Testis (tissue), 2 donors: ENCODE results near the gene ZSWIM5.

Experiments used
- POLR2A ChIP-seq: fragments of 450-650 bp; IDR thresholded peaks from one replicate; pipeline ENCODE4 v1.6.1; 2017; ENCODE audit warnings: antibody characterized with exemption, mild to moderate bottlenecking, moderate library complexity
- TF ChIP-seq, protein P1 (sequence below), 3 experiments: fragments of 450-650 bp in 2 of 3; fragments of 200-600 bp in 1 of 3; sonication (generic) in 1 of 3; IDR thresholded peaks; one replicate each; pipeline ENCODE4 v1.5.1; 2016 to 2019; ENCODE audit warnings: antibody characterized with exemption in 3 of 3, mild to moderate bottlenecking in 2 of 3, moderate library complexity in 1 of 3

DNA sequence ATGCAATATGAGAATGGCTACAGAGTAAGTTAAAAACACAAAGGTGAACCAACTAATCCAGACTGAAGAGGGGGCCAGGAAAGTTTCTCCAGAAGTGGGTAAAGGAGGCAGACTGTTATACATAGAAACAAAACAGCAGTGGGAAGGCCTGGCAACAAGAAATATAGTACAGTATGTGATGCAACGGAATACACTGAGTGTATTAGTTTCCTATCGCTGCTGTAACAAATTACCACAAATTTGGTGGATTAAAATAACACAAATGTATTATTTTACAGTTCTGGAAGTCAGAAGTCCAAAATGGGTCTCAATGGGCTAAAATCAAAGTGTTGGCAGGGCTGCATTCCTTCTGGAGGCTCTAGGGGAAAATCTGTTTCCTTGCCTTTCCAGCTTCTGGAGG is 95.2 kb downstream of the ZSWIM5 start:
- no peak for TF ChIP-seq POLR2A
- TF ChIP-seq, protein P1, sequence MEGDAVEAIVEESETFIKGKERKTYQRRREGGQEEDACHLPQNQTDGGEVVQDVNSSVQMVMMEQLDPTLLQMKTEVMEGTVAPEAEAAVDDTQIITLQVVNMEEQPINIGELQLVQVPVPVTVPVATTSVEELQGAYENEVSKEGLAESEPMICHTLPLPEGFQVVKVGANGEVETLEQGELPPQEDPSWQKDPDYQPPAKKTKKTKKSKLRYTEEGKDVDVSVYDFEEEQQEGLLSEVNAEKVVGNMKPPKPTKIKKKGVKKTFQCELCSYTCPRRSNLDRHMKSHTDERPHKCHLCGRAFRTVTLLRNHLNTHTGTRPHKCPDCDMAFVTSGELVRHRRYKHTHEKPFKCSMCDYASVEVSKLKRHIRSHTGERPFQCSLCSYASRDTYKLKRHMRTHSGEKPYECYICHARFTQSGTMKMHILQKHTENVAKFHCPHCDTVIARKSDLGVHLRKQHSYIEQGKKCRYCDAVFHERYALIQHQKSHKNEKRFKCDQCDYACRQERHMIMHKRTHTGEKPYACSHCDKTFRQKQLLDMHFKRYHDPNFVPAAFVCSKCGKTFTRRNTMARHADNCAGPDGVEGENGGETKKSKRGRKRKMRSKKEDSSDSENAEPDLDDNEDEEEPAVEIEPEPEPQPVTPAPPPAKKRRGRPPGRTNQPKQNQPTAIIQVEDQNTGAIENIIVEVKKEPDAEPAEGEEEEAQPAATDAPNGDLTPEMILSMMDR (IDR thresholded peaks at IDR 0.05) = no peak
